OCI-LY3 (cell line): Measurements from ENCODE around the gene ADCY5.

Experiments
- H2AFZ ChIP-seq: fragments of 200-600, 300-600 bp; shearing (Covaris generic); 2 replicates; pipeline ENCODE4 v1.6.0; 2014; ENCODE audit warnings: antibody characterized with exemption, low read depth, low read length
- H3K27ac ChIP-seq: fragments of 200-600, 300-600 bp; sonication (generic); 2 replicates; pipeline ENCODE4 v1.5.1; 2014; ENCODE audit warnings: mild to moderate bottlenecking, low read length, moderate library complexity, mixed read lengths
- H3K27me3 ChIP-seq: fragments of 200-600, 300-600 bp; sonication (generic); 2 replicates; pipeline ENCODE4 v1.6.1; 2014; ENCODE audit warnings: low read depth, low read length, mixed read lengths
- H3K36me3 ChIP-seq: fragments of 200-600, 300-600 bp; sonication (generic); replicated peaks from 2 replicates; pipeline ENCODE3; 2014; ENCODE audit warnings: low read depth, low read length, mixed read lengths
- H3K4me1 ChIP-seq: fragments of 300-600, 200-600 bp; sonication (generic); 2 replicates; pipeline ENCODE4 v1.6.1; 2014; ENCODE audit warnings: low read length, mixed read lengths
- H3K4me2 ChIP-seq: fragments of 200-600, 300-600 bp; sonication (generic); 2 replicates; pipeline ENCODE4 v1.6.1; 2014; ENCODE audit warnings: low read length, mixed read lengths
- H3K4me3 ChIP-seq: fragments of 300-600, 200-600 bp; sonication (generic); 2 replicates; pipeline ENCODE4 v1.5.1; 2014; ENCODE audit warnings: antibody characterized with exemption, mild to moderate bottlenecking, low read length, moderate library complexity
- H3K79me2 ChIP-seq: fragments of 300-600, 200-600 bp; shearing (Covaris generic); 2 replicates; pipeline ENCODE4 v1.6.1; 2014; ENCODE audit warnings: mild to moderate bottlenecking, low read length, mixed read lengths
- H3K9ac ChIP-seq: fragments of 300-600, 200-600 bp; shearing (Covaris generic); 2 replicates; pipeline ENCODE4 v1.6.0; 2014; ENCODE audit warnings: mild to moderate bottlenecking, low read length, moderate library complexity
- H3K9me3 ChIP-seq: fragments of 200-600, 300-600 bp; shearing (Covaris generic); 2 replicates; pipeline ENCODE4 v1.6.1; 2014; ENCODE audit warnings: low read length, mixed read lengths; ENCODE audit not compliant: insufficient read depth
- H4K20me1 ChIP-seq: fragments of 200-600, 300-600 bp; sonication (generic); 2 replicates; pipeline ENCODE4 v1.6.1; 2016; ENCODE audit warnings: low read length, mixed read lengths; ENCODE audit not compliant: insufficient read depth
- CTCF ChIP-seq: fragments of 200-600, 300-600 bp; sonication (generic); IDR thresholded peaks from 2 replicates; pipeline ENCODE4 v1.5.1; 2014; ENCODE audit warnings: antibody characterized with exemption, low read length, low read depth
- EZH2phosphoT487 ChIP-seq: fragments of 200-600 bp; shearing (Covaris generic); IDR thresholded peaks from 2 replicates; pipeline ENCODE4 v1.6.1; 2018; ENCODE audit warnings: antibody characterized with exemption, mixed run types, low read depth

ADCY5 gene

GRCh38 chr3:123422457-123422856 is 26.4 kb downstream of the ADCY5 start:
- Histone ChIP-seq H3K36me3 (no peaks in the 10 kb centered on the region), H3K27ac (no peak overlapping the region), H3K4me1 (no peaks in the 10 kb centered on the region), H3K27me3 (peaks cover 11% of the 10 kb centered on the region), H3K4me3 (no peak overlapping the region), H3K9me3 (no peaks in the 10 kb centered on the region), H3K9ac (no peak overlapping the region), H3K4me2 (no peak overlapping the region), H4K20me1 (no peaks in the 10 kb centered on the region), H2AFZ (no peak overlapping the region), H3K79me2 (no peaks in the 10 kb centered on the region)
- TF ChIP-seq EZH2phosphoT487 (no peak), CTCF (no peak)

GRCh38 chr3:123421353-123422174 is 27.3 kb downstream of the ADCY5 start:
- H3K36me3 ChIP-seq, result no peaks in the 10 kb centered on the region
- TF ChIP-seq CTCF, result no peak
- TF ChIP-seq EZH2phosphoT487, result no peak
- H3K9me3 ChIP-seq, result no peaks in the 10 kb centered on the region
- H3K27me3 ChIP-seq, result peaks cover 2% of the 10 kb centered on the region
- no peaks in the 10 kb centered on the region for H3K79me2 ChIP-seq
- H3K4me2 ChIP-seq, result no peak overlapping the region
- H3K4me3 ChIP-seq, result no peak overlapping the region
- H3K27ac ChIP-seq, result no peak overlapping the region
- H3K9ac ChIP-seq, result no peak overlapping the region
- no peaks in the 10 kb centered on the region for H4K20me1 ChIP-seq
- H2AFZ ChIP-seq, result no peak overlapping the region
- H3K4me1 ChIP-seq, result no peaks in the 10 kb centered on the region

- no peaks in the 10 kb centered on the region for H3K27me3 ChIP-seq
- H3K4me3 ChIP-seq, result no peak overlapping the region
- H3K9ac ChIP-seq, result no peak overlapping the region
- no peak overlapping the region for H3K4me2 ChIP-seq
- H2AFZ ChIP-seq, result no peak overlapping the region
- no peak overlapping the region for H3K27ac ChIP-seq
- TF ChIP-seq CTCF (no peak), EZH2phosphoT487 (no peak)
- no peaks in the 10 kb centered on the region for H3K36me3 ChIP-seq
- H4K20me1 ChIP-seq, result no peaks in the 10 kb centered on the region
- H3K4me1 ChIP-seq, result no peaks in the 10 kb centered on the region
- no peaks in the 10 kb centered on the region for H3K79me2 ChIP-seq
- H3K9me3 ChIP-seq, result no peaks in the 10 kb centered on the region
Measured at GRCh38 chr3:123420416-123420968, 28.4 kb downstream of the ADCY5 start.

- H3K79me2 ChIP-seq, result no peaks in the 10 kb centered on the region
- H4K20me1 ChIP-seq, result no peaks in the 10 kb centered on the region
- H3K9ac ChIP-seq, result no peak overlapping the region
- H3K27ac ChIP-seq, result no peak overlapping the region
- TF ChIP-seq EZH2phosphoT487 (no peak), CTCF (no peak)
- H3K9me3 ChIP-seq, result no peaks in the 10 kb centered on the region
- no peak overlapping the region for H3K4me3 ChIP-seq
- H3K27me3 ChIP-seq, result no peaks in the 10 kb centered on the region
- H3K36me3 ChIP-seq, result no peaks in the 10 kb centered on the region
- H3K4me1 ChIP-seq, result no peaks in the 10 kb centered on the region
- no peak overlapping the region for H3K4me2 ChIP-seq
- H2AFZ ChIP-seq, result no peak overlapping the region
Measured at GRCh38 chr3:123419850-123420297, 29.0 kb downstream of the ADCY5 start.
